DMS53 treated with DMSO at 0.1 percent for 48 hours (cell line): ENCODE measurements around the gene APOA1.
"Not testable (repeated sequence)": the region's sequence is repeated elsewhere in the genome, so short reads cannot be mapped to it uniquely, and the experiment has no call there.

Source experiments
- DNase-seq: peaks from one replicate; lab custom pipeline; 2025; ENCODE audit not compliant: unreplicated experiment; lab: John Stamatoyannopoulos, UW

APOA1 gene

GRCh38 chr11:116835042-116835772 is 2.2 kb downstream of the APOA1 start:
- DNase-seq = no peak

- not testable (repeated sequence) for DNase-seq
These were observed 2.8 kb downstream of the APOA1 start for GRCh38 chr11:116834535-116835041.

GRCh38 chr11:116833816-116834534 is 3.4 kb downstream of the APOA1 start:
- DNase-seq = no peak

- no peak for DNase-seq
These were observed 4.0 kb downstream of the APOA1 start for GRCh38 chr11:116833491-116833815.

GRCh38 chr11:116832350-116833290 is 4.8 kb downstream of the APOA1 start:
- DNase-seq = no peak

- no peak for DNase-seq
These were observed 5.6 kb downstream of the APOA1 start for GRCh38 chr11:116831790-116832349.

- DNase-seq = no peak
These were observed 7.1 kb downstream of the APOA1 start for GRCh38 chr11:116830184-116830912.

GRCh38 chr11:116829525-116830183 is 7.8 kb downstream of the APOA1 start, which contains the start of gene APOC3:
Gene APOC3, plus strand, starts transcription at chr11:116829907. Its CDS starts 676 bp downstream, at chr11:116830583.
- DNase-seq = no peak

- no peak for DNase-seq
These were observed 8.5 kb downstream of the APOA1 start for GRCh38 chr11:116828632-116829524.

- DNase-seq = no peak
These were observed 10.0 kb downstream of the APOA1 start for GRCh38 chr11:116827461-116827860.

- DNase-seq = no peak
These were observed 10.5 kb downstream of the APOA1 start for GRCh38 chr11:116826751-116827431.

- DNase-seq = no peak
These were observed 11.3 kb downstream of the APOA1 start for GRCh38 chr11:116825854-116826750.

- no peak for DNase-seq
These were observed 12.0 kb downstream of the APOA1 start for GRCh38 chr11:116825434-116825833.

GRCh38 chr11:116823031-116823843 is 14.2 kb downstream of the APOA1 start, which contains the start of gene APOA4:
Gene APOA4, minus strand, starts transcription at chr11:116823304. Its CDS starts 113 bp downstream, at chr11:116823191.
- DNase-seq = no peak

GRCh38 chr11:116822575-116822974 is 14.8 kb downstream of the APOA1 start:
- DNase-seq = no peak
